RWPE2 (cell line): Measurements from ENCODE around the gene DERL3.
A peak's percentile ranks its signal among the peaks of the same experiment; 100 is the strongest.

Experiments used
- ATAC-seq: fragments of 200-7000 bp; cut with Tn5 transposase; 3 replicates; pipeline ENCODE4 v1.9.1; 2021; ENCODE audit warnings: low read depth
- DNase-seq: peaks from one replicate; pipeline ENCODE4 v3.0.0-alpha.2; 2020; ENCODE audit warnings: low spot score
- H3K27ac ChIP-seq: fragments of 450-650 bp; 2 replicates; pipeline ENCODE4 v1.5.1; 2017; ENCODE audit warnings: mild to moderate bottlenecking; ENCODE audit not compliant: poor library complexity, severe bottlenecking
- H3K27me3 ChIP-seq: fragments of 250-450 bp; sonication (Bioruptor Pico); 2 replicates; pipeline ENCODE4 v1.5.1; 2021; ENCODE audit warnings: mild to moderate bottlenecking, moderate library complexity; ENCODE audit not compliant: insufficient read depth, poor library complexity, severe bottlenecking
- H3K36me3 ChIP-seq: fragments of 250-450 bp; sonication (Bioruptor Pico); 2 replicates; pipeline ENCODE4 v1.5.1; 2020; ENCODE audit warnings: low read depth, mild to moderate bottlenecking, moderate library complexity
- H3K4me1 ChIP-seq: fragments of 250-450 bp; sonication (Bioruptor Pico); 2 replicates; pipeline ENCODE4 v1.5.1; 2021; ENCODE audit warnings: mild to moderate bottlenecking, moderate library complexity; ENCODE audit not compliant: insufficient read depth, poor library complexity, severe bottlenecking
- H3K4me3 ChIP-seq: fragments of 250-450 bp; sonication (Bioruptor Pico); 2 replicates; pipeline ENCODE4 v1.5.1; 2021; ENCODE audit warnings: mild to moderate bottlenecking, moderate library complexity; ENCODE audit not compliant: severe bottlenecking
- H3K9me3 ChIP-seq: fragments of 250-450 bp; sonication (Bioruptor Pico); 2 replicates; pipeline ENCODE4 v1.5.1; 2021; ENCODE audit warnings: mild to moderate bottlenecking, moderate library complexity; ENCODE audit not compliant: severe bottlenecking
- CTCF ChIP-seq: fragments of 450-650 bp; IDR thresholded peaks from one replicate; pipeline ENCODE4 v1.5.1; 2017; ENCODE audit warnings: mild to moderate bottlenecking, moderate library complexity; ENCODE audit not compliant: poor library complexity, severe bottlenecking

The DERL3 gene

GRCh38 chr22:23832226-23833016 lies 6.4 kb downstream of the DERL3 start:
- Histone ChIP-seq H3K27ac (no peak overlapping the region), H3K36me3 (peaks cover 52% of the 10 kb centered on the region), H3K27me3 (no peaks in the 10 kb centered on the region), H3K4me3 (no peak overlapping the region), H3K9me3 (no peaks in the 10 kb centered on the region), H3K4me1 (no peaks in the 10 kb centered on the region)
- no peak for ATAC-seq
- DNase-seq = peak; percentile 36
- TF ChIP-seq CTCF = no peak

GRCh38 chr22:23831781-23832180 lies 7.0 kb downstream of the DERL3 start:
- H3K4me3 ChIP-seq = no peak overlapping the region
- TF ChIP-seq CTCF = no peak
- H3K9me3 ChIP-seq = no peaks in the 10 kb centered on the region
- ATAC-seq (no peak), DNase-seq (peak; percentile 49)
- H3K36me3 ChIP-seq = peaks cover 58% of the 10 kb centered on the region
- no peak overlapping the region for H3K27ac ChIP-seq
- H3K27me3 ChIP-seq = no peaks in the 10 kb centered on the region
- no peaks in the 10 kb centered on the region for H3K4me1 ChIP-seq

- TF ChIP-seq CTCF = no peak
- no peaks in the 10 kb centered on the region for H3K9me3 ChIP-seq
- no peak overlapping the region for H3K4me3 ChIP-seq
- peaks cover 64% of the 10 kb centered on the region for H3K36me3 ChIP-seq
- H3K27me3 ChIP-seq = no peaks in the 10 kb centered on the region
- H3K27ac ChIP-seq = no peak overlapping the region
- DNase-seq = peak; percentile 28
- no peak for ATAC-seq
- no peaks in the 10 kb centered on the region for H3K4me1 ChIP-seq
These were observed 7.5 kb downstream of the DERL3 start for GRCh38 chr22:23831261-23831660.

GRCh38 chr22:23829845-23830372 lies 8.9 kb downstream of the DERL3 start:
- Histone ChIP-seq H3K4me3 (no peak overlapping the region), H3K4me1 (peaks cover 5% of the 10 kb centered on the region), H3K27me3 (no peaks in the 10 kb centered on the region), H3K9me3 (no peaks in the 10 kb centered on the region), H3K36me3 (peaks cover 64% of the 10 kb centered on the region), H3K27ac (no peak overlapping the region)
- no peak for TF ChIP-seq CTCF
- DNase-seq = no peak
- ATAC-seq = no peak
